HG03432 (cell line): ENCODE results near the gene DELE1.
A peak's percentile ranks its signal among the peaks of the same experiment; 100 is the strongest.
"Not testable (repeated sequence)": the region's sequence is repeated elsewhere in the genome, so short reads cannot be mapped to it uniquely, and the experiment has no call there.

Source experiments
- ATAC-seq: cut with Tn5 transposase; IDR thresholded peaks from one replicate; pipeline ENCODE4 v1.9.1; 2021; ENCODE audit warnings: mild to moderate bottlenecking, moderate library complexity; ENCODE audit not compliant: unreplicated experiment

Gene DELE1

DNA sequence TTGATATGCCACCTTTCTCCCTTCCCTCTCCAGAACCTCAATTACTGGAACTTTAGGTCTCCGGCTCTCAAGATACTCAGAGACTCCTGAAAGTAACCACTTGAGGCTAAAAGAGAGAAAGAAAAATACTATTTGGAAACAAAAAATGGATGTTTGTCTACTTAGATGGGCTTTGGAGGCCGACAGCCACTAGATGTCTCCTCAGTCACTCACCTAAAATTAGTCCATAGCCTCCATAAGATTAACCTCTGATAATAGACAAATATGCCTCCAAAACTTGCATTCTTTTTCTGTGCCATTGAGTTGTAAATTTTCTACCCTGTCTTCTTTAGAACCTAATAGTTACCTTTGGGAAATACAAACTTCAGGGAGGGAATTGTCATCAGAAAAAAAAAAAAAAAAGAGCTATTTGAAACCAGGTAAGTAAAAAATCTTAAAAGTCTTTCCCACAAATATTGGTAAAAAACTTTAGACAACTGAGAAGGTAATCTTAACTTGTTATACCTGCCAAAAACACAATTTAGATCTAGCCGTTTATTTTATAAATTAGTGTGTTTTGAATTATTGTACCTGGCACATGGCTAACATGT lies 34.3 kb upstream of the DELE1 start:
- no peak for ATAC-seq

DNA sequence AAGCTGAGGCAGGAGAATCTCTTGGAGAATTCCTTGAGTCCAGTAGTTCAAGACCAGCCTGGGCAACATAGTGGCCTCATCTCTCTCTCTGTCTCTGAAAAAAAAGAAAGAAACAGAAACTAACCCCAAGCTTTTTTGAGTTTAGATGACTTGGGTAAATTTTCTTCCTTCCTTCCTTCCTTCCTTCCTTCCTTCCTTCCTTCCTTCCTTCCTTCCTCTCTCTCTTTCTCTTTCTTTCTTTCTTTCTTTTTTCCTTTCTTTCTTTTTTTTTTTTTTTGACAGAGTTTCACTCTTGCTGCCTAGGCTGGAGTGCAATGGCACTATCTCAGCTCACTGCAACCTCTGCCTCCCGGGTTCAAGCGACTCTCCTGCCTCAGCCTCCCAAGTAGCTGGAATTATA lies 33.2 kb upstream of the DELE1 start:
- not testable (repeated sequence) for ATAC-seq

DNA sequence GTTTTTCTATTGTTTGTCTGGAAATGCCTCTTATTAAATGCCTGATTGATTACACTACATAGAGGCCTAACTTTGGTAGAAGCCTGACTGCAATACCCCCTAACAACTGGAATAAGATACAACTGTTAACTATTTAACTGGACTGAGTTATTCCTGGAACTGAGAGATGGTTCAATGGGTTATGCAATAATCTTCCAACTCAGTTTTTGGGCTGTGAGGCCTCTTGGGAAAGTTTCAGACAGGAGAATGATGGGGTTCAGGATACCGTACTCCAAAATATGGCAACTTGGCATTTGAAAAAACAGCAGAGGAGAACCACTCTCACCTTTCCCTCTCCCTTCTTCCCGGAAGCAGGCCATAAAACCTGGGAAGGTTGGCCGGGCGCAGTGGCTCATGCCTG lies 26.2 kb upstream of the DELE1 start:
- ATAC-seq = no peak

DNA sequence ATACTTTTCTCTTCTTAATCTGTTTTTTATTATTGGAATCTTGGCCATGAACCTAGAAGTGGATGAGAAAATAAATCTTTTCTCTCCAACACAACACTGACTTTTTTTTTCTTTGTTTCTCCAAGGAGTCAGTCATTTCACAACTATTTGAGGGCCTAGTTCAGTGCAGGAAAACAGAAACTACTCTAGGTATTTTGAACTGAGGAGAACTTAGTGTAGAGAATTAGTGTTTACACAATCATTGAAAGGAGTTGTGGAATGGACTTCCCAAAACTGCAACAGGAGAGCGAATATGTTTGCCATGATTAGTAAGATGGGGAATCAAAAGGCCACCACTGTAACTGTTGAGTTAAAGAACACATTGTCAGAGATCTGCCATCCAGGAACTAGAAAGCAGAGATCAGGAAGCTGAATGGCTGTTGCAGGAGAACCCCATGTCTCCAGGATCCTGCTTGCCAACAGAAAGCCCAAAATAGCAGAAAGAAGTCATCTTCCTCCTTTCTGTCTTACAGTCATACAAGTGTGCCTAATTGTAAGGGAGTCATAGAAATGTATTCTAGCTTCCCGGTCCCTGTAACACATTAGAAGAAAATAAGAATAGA lies 25.1 kb upstream of the DELE1 start:
- ATAC-seq = no peak

DNA sequence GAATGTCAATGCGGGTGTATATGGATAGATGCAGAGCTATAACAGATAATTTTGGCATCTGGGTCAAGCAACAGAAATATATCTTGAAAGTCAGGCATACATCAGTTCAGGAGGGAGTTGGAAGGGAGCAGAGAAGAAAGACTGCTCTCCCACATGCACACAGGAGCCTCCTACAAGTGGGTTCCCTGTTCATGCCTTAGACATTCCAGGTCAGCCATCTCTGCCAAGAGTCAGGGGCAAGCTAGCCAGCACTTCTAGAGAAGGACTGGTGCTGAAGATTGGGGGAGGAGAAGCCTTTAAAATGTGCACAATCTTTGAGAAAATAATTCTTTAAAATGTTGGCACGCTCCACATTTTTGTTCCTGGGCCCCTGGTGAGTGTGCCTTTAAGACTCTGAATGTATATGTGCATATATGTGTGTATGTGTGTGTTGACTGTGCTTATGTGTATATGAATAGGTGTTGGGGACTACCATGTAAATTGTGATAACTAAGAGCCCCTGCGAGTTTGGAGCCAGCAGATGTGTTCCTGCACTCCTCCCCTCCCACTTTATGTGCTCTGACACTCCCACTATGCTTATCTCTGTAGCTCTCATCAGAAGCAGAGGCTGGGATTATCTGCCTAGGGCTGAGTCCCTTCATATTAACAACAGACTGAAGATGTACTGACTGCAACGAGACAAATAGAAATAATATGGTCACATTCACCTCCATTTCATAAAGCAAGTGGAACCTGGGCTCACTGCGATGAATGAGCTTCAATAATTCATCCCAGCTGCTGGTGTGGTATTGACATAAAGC lies 21.5 kb upstream of the DELE1 start:
- no peak for ATAC-seq

DNA sequence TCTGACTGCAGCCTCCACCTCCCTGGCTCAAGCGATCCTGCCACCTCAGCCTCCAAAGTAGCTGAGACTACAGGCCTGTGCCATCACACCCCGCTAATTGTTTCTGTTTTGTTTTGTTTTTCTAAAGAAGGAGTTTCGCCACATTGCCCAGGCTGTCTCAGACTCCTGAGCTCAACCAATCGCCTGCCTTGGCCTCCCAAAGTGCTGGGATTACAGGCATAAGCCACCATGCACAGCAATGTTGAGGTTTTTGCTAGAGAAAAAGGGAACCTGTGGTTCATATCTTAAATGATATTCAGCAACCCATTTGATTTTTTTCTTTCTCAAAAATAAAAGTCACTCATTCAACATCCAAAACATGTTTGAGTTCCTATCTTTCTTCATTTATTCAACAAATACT lies 20.4 kb upstream of the DELE1 start:
- no peak for ATAC-seq

DNA sequence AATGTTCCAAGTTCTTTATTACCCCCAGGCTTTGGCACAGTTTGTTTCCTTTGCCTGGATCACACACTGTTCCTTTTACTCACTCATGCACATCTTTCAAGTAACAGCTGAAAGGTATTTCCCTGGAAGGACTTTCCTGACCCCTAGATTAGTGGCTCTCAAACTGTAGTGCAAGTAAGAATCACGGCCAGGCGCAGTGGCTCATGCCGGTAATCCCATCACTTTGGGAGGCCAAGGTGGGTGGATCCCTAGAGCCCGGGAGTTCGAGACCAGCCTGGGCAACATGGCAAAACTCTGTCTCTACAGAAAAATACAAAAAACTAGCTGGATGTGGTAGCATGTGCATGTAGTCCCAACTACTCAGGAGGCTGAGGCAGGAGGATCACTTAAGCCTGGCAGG lies 19.1 kb upstream of the DELE1 start:
- no peak for ATAC-seq

DNA sequence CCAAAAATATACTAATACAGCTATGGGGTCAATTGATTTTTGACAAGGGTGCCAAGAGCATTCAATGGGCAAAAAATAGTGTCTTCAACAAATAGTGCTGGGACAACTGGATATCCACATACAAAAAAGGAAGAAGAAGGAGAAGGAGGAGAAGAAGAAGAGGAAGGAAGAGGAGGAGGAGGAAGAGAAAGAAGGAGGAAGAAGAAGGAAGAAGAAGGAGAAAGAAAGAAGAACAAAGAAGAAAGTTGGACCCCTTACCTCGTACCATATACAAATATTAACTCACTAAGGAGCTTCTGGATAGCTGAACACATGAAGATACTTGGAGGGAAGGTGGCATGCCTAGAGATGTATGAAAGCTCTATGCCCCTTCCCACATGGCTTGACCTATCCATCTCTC lies 17.2 kb upstream of the DELE1 start:
- no peak for ATAC-seq

DNA sequence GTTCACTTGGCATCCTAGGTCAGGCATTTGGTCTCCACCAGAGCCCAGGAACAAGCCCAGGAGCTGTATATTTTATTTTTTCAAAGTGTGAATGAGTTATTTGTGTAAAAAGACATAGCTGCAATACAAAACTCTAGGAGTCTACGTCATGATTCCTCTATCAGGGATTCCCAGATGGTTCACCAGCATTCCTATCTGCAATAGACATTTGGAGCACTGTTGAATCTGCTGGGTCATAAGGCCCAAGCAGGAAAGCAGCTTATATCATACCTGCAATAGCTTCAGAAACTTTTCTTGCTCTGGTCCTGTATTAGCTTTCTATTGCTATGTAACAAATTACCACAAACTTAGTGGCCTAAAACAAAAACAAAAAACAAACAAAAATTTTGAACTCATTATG lies 16.7 kb upstream of the DELE1 start:
- no peak for ATAC-seq

DNA sequence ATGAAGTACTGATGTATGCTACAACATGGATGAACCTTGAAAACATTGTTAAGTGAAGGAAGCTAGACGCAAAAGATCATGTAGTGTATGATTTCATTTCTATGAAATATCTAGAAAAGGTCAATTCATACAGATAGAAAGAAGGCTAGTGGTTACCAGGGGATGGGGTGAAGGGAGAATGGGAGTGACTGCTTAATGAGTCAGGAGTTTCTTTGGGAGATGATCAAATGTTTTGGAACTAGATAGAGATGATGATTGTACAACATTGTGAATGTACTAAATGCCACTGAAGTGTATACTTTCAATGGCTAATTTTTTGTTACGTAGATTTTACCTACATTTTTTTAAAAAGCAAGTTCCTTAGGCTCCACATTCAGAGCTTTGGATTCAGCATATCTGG lies 14.9 kb upstream of the DELE1 start:
- ATAC-seq = no peak

DNA sequence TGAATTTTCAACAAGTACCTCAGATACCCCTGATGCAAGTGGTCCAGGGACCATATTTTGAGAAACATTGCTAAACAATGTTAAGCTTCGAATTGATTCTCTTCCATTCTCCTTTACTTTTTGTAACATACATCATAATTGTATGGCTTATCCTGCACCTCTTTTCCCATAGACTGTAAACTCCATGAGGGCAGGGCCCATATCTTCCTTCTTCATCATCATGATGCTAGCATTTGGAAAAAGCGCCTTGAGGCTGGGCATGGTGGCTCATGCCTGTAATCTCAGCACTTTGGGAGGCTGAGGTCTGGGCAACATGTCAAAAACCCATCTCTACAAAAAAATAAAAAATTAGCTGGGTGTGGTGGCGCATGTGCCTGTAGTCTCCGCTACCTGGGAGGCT lies 14.5 kb upstream of the DELE1 start:
- ATAC-seq = no peak

DNA sequence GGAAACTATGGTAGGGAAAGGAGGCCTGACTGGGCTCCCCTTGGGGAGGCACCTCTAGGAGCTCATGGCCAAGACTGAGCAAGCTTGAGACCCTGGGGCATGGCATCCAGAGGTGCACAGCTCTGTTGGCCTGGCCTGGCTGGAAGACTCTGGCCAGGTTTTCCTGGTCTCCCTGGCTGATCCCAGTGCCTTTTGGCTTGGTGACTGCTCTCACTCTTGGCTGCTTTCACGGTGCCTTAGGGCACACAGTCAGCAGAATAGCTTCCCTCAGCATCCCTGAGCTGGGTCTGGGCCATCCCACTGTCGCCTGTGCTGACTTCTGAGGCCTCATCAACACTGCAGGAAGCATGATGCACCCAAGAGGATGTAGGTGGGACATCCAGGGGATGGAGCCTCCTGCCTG lies 13.4 kb upstream of the DELE1 start:
- ATAC-seq = no peak

DNA sequence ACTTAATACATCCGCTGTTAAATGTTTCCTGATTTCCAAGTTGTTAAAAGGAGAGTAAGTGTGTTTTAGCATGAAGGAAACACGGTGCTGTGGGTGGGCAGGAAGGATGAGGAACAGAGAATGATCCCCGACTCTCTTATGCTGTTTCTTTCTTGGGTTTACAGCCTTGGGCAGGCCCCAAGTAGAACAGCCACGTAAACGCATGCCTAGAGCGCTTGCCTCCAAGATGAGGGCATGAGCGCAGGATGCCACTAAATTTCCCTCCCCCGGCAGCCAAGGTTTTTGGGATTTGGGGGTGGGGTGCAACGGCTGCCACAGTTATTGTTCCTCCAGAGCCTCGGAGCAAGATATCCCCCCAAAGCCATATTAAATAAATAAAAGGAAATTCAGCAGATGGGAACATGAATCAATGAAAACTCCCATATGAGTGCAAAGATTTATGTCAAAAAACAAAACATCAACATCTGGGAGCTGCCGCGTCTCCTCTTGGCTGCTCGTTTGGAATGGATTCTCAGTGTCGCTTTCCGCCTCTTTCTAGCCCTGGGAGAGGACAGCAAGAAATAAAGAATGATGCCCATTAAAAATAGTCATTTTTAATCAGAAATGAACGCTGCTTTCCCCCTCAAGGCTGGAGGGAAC lies 10.0 kb upstream of the DELE1 start:
- no peak for ATAC-seq

DNA sequence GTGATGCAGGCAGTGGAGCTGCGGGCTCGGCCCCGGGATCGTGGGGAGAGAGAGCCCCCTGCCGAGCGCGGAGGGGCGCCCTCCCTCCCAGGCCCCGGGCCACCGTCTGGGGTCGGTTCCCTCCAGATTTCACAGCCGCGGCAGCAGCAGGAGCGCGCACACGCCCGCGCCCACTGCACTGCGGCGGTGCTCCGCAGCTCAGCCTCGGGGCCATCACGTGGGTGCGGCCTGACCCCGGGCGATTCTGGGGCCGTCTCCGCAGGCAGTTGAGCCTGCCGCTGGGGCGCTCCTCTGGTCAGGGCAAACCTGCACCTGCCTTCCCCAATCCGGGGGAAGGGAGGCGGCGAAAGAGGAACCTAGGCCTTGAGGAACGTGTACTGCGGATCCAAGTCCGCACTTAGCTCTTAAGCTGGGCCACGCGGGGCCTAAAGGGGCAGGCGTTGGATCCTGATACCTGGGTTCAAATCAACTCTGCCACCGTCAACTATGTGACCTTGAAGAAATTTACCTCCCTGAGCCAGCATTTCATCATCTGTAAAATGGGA lies 9.4 kb upstream of the DELE1 start:
- ATAC-seq = peak; percentile 75

DNA sequence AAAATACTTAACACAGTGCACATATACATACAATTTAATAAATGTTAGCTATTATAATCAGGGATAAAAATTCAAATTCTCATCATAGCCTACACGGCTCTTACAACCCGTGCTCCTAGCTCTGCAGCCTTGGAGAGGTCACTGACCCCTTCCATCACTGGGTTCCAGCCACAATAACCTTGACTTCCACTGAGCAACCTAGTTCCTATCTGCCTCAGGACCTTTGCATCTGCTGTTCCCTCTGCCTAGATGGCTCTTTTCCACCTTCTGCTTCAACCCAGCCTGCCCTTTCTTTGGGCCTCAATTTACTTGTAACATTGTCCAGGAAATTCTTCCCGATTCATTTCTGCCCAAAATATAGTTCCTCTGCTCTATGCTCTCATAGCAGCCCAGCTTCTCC lies 8.9 kb upstream of the DELE1 start:
- no peak for ATAC-seq

DNA sequence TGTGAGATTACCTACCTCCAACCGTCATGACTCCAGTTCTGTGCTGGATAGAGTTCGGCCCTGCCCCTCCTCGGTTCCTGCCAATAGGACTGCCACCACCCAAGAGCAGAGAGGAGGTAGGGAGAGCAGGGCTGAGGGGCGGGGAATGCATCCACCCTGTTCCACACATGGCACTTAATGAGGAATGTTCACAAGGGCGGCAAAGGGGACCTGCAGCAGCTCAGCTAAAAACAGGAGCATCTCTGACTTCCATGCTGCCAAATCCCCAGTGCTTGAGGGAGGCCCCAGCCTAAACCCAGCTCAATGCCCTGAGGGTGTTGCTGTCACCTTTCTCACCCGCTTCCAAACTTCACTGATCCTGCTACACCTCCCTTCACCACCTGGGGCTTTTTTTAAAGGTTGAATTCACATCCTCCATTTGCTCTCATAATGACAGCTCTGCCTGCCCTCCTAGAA lies 7.8 kb upstream of the DELE1 start:
- no peak for ATAC-seq

DNA sequence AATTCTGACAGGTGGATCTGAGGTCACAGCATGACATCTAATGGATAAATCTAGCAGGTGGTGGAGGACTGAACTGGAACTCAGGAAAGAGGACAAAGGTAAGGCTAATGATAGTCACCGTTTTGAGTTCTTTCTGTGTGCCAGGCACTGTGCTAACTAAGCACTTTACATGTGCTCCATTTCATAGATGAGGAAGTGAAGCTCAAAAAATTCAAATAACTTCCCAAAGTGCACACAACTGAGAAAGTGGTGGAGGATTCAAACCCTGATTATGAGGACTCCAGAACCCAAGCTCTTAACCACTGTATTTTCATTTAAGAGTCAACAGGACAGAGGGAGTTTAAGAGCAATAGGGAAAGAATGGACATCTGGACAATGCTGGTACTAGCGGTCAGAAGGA lies 7.1 kb upstream of the DELE1 start:
- no peak for ATAC-seq

DNA sequence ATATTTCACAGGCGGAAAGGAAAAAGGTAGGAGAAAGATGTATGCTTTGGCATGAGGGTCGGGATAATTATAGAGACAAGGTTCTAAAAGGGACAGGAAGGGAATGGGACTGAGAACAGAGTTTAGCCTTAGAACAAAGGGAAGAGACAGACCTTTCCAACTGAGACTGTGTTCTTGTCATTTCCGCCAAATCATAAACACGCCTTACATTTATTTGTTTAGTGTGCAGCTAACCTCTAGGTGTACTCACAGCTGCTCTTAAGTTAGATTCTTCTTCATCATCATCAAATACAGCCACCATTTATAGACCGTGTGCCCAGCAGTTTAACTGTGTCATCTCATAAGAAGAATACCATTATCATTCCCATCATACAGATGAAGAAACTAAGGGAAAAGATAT lies 5.9 kb upstream of the DELE1 start:
- ATAC-seq = no peak

DNA sequence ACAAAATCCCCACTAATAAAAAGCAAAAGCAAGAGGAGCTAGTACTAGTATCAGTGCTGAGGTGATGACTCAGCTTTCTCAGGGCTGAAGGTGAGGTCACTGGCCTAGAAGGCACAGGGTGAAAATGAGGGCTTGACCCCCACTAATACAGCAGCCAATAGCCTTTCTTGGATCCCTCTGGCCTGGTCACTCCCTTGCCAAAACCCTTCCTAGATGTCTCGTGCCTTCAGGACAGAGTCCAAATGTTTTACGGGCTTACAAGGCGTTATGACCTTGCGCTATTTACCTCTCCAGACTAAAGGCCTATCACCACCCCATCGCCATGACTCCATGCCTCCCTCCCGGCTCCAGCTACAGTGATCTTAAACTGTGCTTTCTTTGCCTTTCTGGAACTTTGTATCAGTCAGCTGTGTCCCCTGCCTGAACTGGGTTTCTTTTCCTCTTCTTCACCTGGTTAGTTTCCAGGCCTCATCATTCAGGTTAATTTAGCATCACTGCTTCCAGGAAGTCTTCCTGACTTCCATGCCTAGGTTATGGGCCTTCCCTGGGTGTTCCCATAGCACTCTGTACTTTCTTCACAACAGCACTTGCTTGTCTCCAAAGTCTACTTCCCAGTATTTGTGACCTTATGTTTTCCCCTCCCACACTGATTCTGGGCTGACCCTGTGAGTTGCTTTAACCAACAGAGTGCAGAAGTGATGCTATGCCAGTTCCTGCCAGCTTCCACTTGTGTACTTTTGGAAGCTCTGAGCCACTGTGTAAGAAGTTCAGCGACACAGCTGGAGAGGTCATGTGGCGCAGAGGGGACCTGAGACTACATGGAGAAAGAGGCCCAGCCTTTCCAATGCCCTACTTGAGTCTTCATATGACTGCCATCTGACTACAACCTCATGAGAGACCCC lies 4.2 kb upstream of the DELE1 start:
- no peak for ATAC-seq

DNA sequence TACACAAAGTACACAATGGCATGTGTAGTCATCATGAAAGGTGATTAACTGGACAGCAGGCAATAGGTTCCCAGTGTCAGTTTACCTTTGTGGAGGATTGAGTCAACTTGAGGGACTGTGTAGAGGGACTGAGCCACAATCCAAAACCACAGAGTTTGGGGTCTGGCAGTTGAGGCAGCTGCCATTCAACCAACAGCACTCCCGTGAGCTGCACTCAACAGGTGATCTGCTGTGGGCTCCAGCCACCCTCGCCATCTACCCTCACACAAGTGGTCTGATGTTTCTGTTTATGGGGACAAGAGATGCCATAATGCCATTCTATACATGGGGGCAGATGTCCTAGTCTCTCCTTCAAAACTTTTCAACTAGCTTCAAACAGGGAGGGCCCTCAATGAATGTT lies 2.9 kb upstream of the DELE1 start:
- no peak for ATAC-seq
